Measurements from ENCODE around the gene UNC45B.

The UNC45B gene

GRCh38 chr17:35212668-35213067 is 65.1 kb downstream of the UNC45B start:
- Histone ChIP-seq H2AFZ (ENCODE audit: low read length) (no peak overlapping the region), H3K9me3 (ENCODE audit: low read length) (no peaks in the 10 kb centered on the region), H3K27ac (ENCODE audit: low read depth, low read length, poor library complexity, severe bottlenecking) (no peak overlapping the region), H3K79me2 (ENCODE audit: insufficient read depth, low read length) (no peaks in the 10 kb centered on the region), H3K4me2 (ENCODE audit: low read length) (no peak overlapping the region), H3K9me2 (ENCODE audit: low read depth, low read length) (no peaks in the 10 kb centered on the region), H3K36me3 (ENCODE audit: insufficient read depth, low read length) (no peaks in the 10 kb centered on the region), H3K27me3 (ENCODE audit: insufficient read depth, low read length) (no peaks in the 10 kb centered on the region), H3K9ac (ENCODE audit: low read length) (no peak overlapping the region), H3K4me3 (ENCODE audit: low read depth, low read length, poor library complexity, severe bottlenecking) (no peak overlapping the region), H4K20me1 (ENCODE audit: insufficient read depth, low read length) (no peaks in the 10 kb centered on the region), H3K4me1 (ENCODE audit: insufficient read depth, low read length, severe bottlenecking) (no peaks in the 10 kb centered on the region), H3F3A (ENCODE audit: insufficient read depth, low read length) (no peaks in the 10 kb centered on the region)
- TF ChIP-seq, protein P1, sequence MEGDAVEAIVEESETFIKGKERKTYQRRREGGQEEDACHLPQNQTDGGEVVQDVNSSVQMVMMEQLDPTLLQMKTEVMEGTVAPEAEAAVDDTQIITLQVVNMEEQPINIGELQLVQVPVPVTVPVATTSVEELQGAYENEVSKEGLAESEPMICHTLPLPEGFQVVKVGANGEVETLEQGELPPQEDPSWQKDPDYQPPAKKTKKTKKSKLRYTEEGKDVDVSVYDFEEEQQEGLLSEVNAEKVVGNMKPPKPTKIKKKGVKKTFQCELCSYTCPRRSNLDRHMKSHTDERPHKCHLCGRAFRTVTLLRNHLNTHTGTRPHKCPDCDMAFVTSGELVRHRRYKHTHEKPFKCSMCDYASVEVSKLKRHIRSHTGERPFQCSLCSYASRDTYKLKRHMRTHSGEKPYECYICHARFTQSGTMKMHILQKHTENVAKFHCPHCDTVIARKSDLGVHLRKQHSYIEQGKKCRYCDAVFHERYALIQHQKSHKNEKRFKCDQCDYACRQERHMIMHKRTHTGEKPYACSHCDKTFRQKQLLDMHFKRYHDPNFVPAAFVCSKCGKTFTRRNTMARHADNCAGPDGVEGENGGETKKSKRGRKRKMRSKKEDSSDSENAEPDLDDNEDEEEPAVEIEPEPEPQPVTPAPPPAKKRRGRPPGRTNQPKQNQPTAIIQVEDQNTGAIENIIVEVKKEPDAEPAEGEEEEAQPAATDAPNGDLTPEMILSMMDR (IDR thresholded peaks at IDR 0.05; ENCODE audit: low read length), result no peak
- no peak for TF ChIP-seq EZH2 (IDR thresholded peaks at IDR 0.05; ENCODE audit: borderline replicate concordance, low read length)

GRCh38 chr17:35213412-35213940 is 65.9 kb downstream of the UNC45B start:
- H4K20me1 ChIP-seq (ENCODE audit: insufficient read depth, low read length), result no peaks in the 10 kb centered on the region
- H3K9me3 ChIP-seq (ENCODE audit: low read length), result no peaks in the 10 kb centered on the region
- H3K36me3 ChIP-seq (ENCODE audit: insufficient read depth, low read length), result no peaks in the 10 kb centered on the region
- no peaks in the 10 kb centered on the region for H3F3A ChIP-seq (ENCODE audit: insufficient read depth, low read length)
- no peak overlapping the region for H3K27ac ChIP-seq (ENCODE audit: low read depth, low read length, poor library complexity, severe bottlenecking)
- no peak overlapping the region for H2AFZ ChIP-seq (ENCODE audit: low read length)
- H3K4me1 ChIP-seq (ENCODE audit: insufficient read depth, low read length, severe bottlenecking), result no peaks in the 10 kb centered on the region
- H3K9ac ChIP-seq (ENCODE audit: low read length), result no peak overlapping the region
- no peak for TF ChIP-seq EZH2 (IDR thresholded peaks at IDR 0.05; ENCODE audit: borderline replicate concordance, low read length)
- TF ChIP-seq, protein P1 (IDR thresholded peaks at IDR 0.05; ENCODE audit: low read length), result no peak
- H3K79me2 ChIP-seq (ENCODE audit: insufficient read depth, low read length), result no peaks in the 10 kb centered on the region
- no peaks in the 10 kb centered on the region for H3K9me2 ChIP-seq (ENCODE audit: low read depth, low read length)
- no peaks in the 10 kb centered on the region for H3K27me3 ChIP-seq (ENCODE audit: insufficient read depth, low read length)
- no peak overlapping the region for H3K4me3 ChIP-seq (ENCODE audit: low read depth, low read length, poor library complexity, severe bottlenecking)
- H3K4me2 ChIP-seq (ENCODE audit: low read length), result no peak overlapping the region

DNA sequence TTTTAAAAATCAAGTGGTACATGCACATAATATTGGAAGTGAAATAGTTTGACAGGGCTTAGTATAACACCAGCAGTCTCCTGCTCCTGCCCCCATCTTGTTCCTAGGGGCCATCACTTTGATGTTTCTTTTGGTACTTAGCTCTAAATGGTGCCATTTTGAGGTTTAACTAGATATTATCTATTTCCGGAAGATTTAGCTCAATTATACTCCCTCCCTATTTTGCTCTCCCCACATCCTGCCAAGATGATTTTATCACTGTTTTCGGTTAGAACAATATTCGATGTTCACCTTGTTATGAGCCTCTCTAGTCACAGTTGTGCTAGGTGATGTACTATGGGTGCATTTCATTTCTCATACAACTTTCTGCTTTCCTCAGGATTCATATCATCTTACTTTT is 66.6 kb downstream of the UNC45B start:
- H4K20me1 ChIP-seq (ENCODE audit: insufficient read depth, low read length), result no peaks in the 10 kb centered on the region
- H2AFZ ChIP-seq (ENCODE audit: low read length), result no peak overlapping the region
- H3K27me3 ChIP-seq (ENCODE audit: insufficient read depth, low read length), result no peaks in the 10 kb centered on the region
- no peaks in the 10 kb centered on the region for H3K79me2 ChIP-seq (ENCODE audit: insufficient read depth, low read length)
- H3K4me1 ChIP-seq (ENCODE audit: insufficient read depth, low read length, severe bottlenecking), result no peaks in the 10 kb centered on the region
- no peak overlapping the region for H3K4me2 ChIP-seq (ENCODE audit: low read length)
- H3F3A ChIP-seq (ENCODE audit: insufficient read depth, low read length), result no peaks in the 10 kb centered on the region
- H3K27ac ChIP-seq (ENCODE audit: low read depth, low read length, poor library complexity, severe bottlenecking), result no peak overlapping the region
- H3K4me3 ChIP-seq (ENCODE audit: low read depth, low read length, poor library complexity, severe bottlenecking), result no peak overlapping the region
- no peaks in the 10 kb centered on the region for H3K9me3 ChIP-seq (ENCODE audit: low read length)
- no peak overlapping the region for H3K9ac ChIP-seq (ENCODE audit: low read length)
- H3K9me2 ChIP-seq (ENCODE audit: low read depth, low read length), result no peaks in the 10 kb centered on the region
- TF ChIP-seq, protein P1 (IDR thresholded peaks at IDR 0.05; ENCODE audit: low read length), result no peak
- TF ChIP-seq EZH2 (IDR thresholded peaks at IDR 0.05; ENCODE audit: borderline replicate concordance, low read length), result no peak
- H3K36me3 ChIP-seq (ENCODE audit: insufficient read depth, low read length), result no peaks in the 10 kb centered on the region

Measured in OCI-LY1 (cell line).